Fibroblast of lung (primary cell): Measurements from ENCODE around the gene CAPNS2. TPM values are rescaled to one million over a fixed set of nuclear protein-coding genes. Genes with fewer than 3 reads are reported as not detected.

Experiments
- DNase-seq, 2 donors: peaks; one replicate each; pipeline versions ENCODE4 v3.0.0 to v3.0.0-alpha.2; 2010; ENCODE audit warnings: low read depth in 2 of 2
- H2AFZ ChIP-seq: 2 replicates; pipeline ENCODE4 v1.5.1; 2012; ENCODE audit warnings: low read length, control low read depth, inconsistent platforms
- H3K27ac ChIP-seq: 2 replicates; pipeline ENCODE4 v1.5.1; 2011; ENCODE audit warnings: low read length, control low read depth; ENCODE audit not compliant: insufficient read depth
- H3K27me3 ChIP-seq: 2 replicates; pipeline ENCODE4 v1.5.1; 2011; ENCODE audit warnings: mild to moderate bottlenecking, low read length; ENCODE audit not compliant: control insufficient read depth, insufficient read depth
- H3K36me3 ChIP-seq: 2 replicates; pipeline ENCODE4 v1.5.1; 2011; ENCODE audit warnings: low read length; ENCODE audit not compliant: control insufficient read depth, insufficient read depth
- H3K4me1 ChIP-seq: 2 replicates; pipeline ENCODE4 v1.5.1; 2011; ENCODE audit warnings: low read length; ENCODE audit not compliant: control insufficient read depth, insufficient read depth; ENCODE audit errors: extremely low read depth
- H3K4me2 ChIP-seq: 2 replicates; pipeline ENCODE4 v1.5.1; 2011; ENCODE audit warnings: low read length, control low read depth; ENCODE audit not compliant: insufficient read depth; ENCODE audit errors: extremely low read depth
- H3K4me3 ChIP-seq, 4 experiments: fragments of 200-600 bp in 1 of 4; sonication (generic) in 1 of 4; replicated peaks in 1 of 4; 2 replicates each; pipeline ENCODE4 v1.5.1; 2011 to 2016; ENCODE audit warnings: low read length in 4 of 4, low read depth in 3 of 4, mild to moderate bottlenecking in 3 of 4, control low read depth in 2 of 4, inconsistent platforms in 1 of 4, mixed read lengths in 1 of 4; ENCODE audit not compliant: insufficient read depth in 1 of 4; ENCODE audit errors: control extremely low read depth in 1 of 4
- H3K79me2 ChIP-seq: 2 replicates; pipeline ENCODE4 v1.5.1; 2012; ENCODE audit warnings: mild to moderate bottlenecking, low read length, inconsistent platforms; ENCODE audit not compliant: control insufficient read depth, insufficient read depth
- H3K9ac ChIP-seq: 2 replicates; pipeline ENCODE4 v1.5.1; 2011; ENCODE audit warnings: mild to moderate bottlenecking, low read length, control low read depth; ENCODE audit not compliant: insufficient read depth
- H3K9me3 ChIP-seq: 2 replicates; pipeline ENCODE4 v1.5.1; 2012; ENCODE audit warnings: low read depth, low read length; ENCODE audit not compliant: control insufficient read depth, insufficient read depth
- H4K20me1 ChIP-seq: 2 replicates; pipeline ENCODE4 v1.5.1; 2011; ENCODE audit warnings: low read length; ENCODE audit not compliant: control insufficient read depth, insufficient read depth; ENCODE audit errors: extremely low read depth
- CTCF ChIP-seq, 2 donors: IDR thresholded peaks in 1 of 2; conservative IDR thresholded peaks in 1 of 2; 1 replicate in 1 of 2; 2 replicates in 1 of 2; pipeline ENCODE4 v1.5.1; 2011 to 2012; ENCODE audit warnings: low read length in 2 of 2, control low read depth in 1 of 2, inconsistent platforms in 1 of 2, low read depth in 1 of 2, mild to moderate bottlenecking in 1 of 2
- EZH2 ChIP-seq: IDR thresholded peaks from 2 replicates; pipeline ENCODE4 v1.5.1; 2012; ENCODE audit warnings: low read length, control low read depth, mild to moderate bottlenecking; ENCODE audit errors: missing control alignments
- polyA plus RNA-seq, 2 donors: library from polyadenylated mRNA; depleted of rRNA in 1 of 2; stranded (reverse) in 1 of 2; unstranded in 1 of 2; fragments of >200 nt; gene quantifications; 2 replicates each; pipeline ENCODE4 v1.2.1, GENCODE V29; 2011 to 2012; ENCODE audit warnings: missing spikeins in 1 of 2
- total RNA-seq: library from RNA; depleted of rRNA; stranded (reverse); fragments of >200 nt; gene quantifications from 2 replicates; pipeline ENCODE4 v1.2.1, GENCODE V29; 2014

The CAPNS2 gene
- total and polyA plus RNA-seq, 2 donors (not counting 1 experiment from before 2014, with no cell fraction given) = 0.66 TPM; not detected in 1

DNA sequence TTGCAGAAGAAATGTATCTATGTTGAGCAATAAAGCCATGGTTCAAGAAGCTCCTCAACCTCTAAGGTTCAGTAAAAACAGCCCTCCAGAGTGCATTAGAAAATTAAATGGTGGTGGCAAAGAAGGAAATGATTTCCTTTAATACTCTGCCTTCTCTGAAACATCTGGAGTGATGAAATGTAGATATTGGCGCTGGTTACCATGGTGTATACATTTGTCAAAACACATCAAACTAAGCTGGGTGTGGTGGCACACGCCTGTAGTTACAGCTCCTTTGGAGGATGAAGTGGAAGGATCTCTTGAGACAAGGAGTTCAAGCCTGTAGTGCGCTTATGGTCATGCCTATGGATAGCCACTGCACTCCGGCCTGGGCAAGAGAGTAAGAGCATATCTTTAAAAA is 6.0 kb downstream of the CAPNS2 start:
- no peak overlapping the region for H3K27ac ChIP-seq
- H4K20me1 ChIP-seq = no peaks in the 10 kb centered on the region
- H3K4me1 ChIP-seq = peaks cover under 1% of the 10 kb centered on the region
- TF ChIP-seq CTCF (conservative IDR thresholded peaks at IDR 0.05 in 1 of 2, IDR thresholded peaks at IDR 0.05 in 1 of 2; ENCODE audit: low read depth in 1 of 2, low read length in 2 of 2) = no peak
- TF ChIP-seq EZH2 = no peak
- H3K79me2 ChIP-seq = no peaks in the 10 kb centered on the region
- H3K36me3 ChIP-seq = no peaks in the 10 kb centered on the region
- H3K4me2 ChIP-seq = no peak overlapping the region
- no peak overlapping the region for H2AFZ ChIP-seq
- H3K4me3 ChIP-seq = no peak overlapping the region
- DNase-seq = peak in 1 of 2 donors; percentile 39
- no peaks in the 10 kb centered on the region for H3K9me3 ChIP-seq
- H3K27me3 ChIP-seq = no peaks in the 10 kb centered on the region
- H3K9ac ChIP-seq = no peak overlapping the region

DNA sequence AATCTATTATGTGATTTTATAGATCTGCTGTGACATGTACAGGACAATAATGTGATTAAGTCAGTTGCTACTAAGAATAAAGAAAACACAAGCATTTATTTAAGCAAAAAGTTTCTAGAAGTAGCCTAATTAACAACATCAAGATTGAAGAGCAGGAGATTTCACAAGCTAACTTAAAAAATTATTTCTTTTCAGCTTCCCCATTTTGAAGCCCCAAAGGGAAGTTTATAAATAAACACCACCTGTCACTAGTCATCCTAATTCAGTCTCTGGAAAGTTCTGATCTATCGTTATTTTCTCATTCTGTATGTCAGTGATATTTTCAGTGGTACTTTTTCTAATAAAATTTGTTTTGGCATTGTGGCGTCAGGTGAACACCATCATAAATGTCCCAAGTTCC is 8.3 kb downstream of the CAPNS2 start:
- no peak for DNase-seq
- Histone ChIP-seq H3K9ac (no peak overlapping the region), H4K20me1 (no peaks in the 10 kb centered on the region), H3K36me3 (no peaks in the 10 kb centered on the region), H3K79me2 (no peaks in the 10 kb centered on the region), H2AFZ (no peak overlapping the region), H3K4me2 (no peak overlapping the region), H3K27me3 (no peaks in the 10 kb centered on the region), H3K4me1 (no peaks in the 10 kb centered on the region), H3K27ac (no peak overlapping the region), H3K9me3 (no peaks in the 10 kb centered on the region), H3K4me3 (no peak overlapping the region)
- TF ChIP-seq CTCF (conservative IDR thresholded peaks at IDR 0.05 in 1 of 2, IDR thresholded peaks at IDR 0.05 in 1 of 2; ENCODE audit: low read depth in 1 of 2, low read length in 2 of 2) = no peak
- no peak for TF ChIP-seq EZH2

GRCh38 chr16:55575496-55575895 is 9.0 kb downstream of the CAPNS2 start:
- Histone ChIP-seq H3K27me3 (no peaks in the 10 kb centered on the region), H4K20me1 (no peaks in the 10 kb centered on the region), H3K4me2 (no peak overlapping the region), H3K79me2 (no peaks in the 10 kb centered on the region), H2AFZ (no peak overlapping the region), H3K9me3 (no peaks in the 10 kb centered on the region), H3K9ac (no peak overlapping the region), H3K4me1 (no peaks in the 10 kb centered on the region), H3K36me3 (no peaks in the 10 kb centered on the region), H3K27ac (no peak overlapping the region), H3K4me3 (no peak overlapping the region)
- DNase-seq = no peak
- TF ChIP-seq EZH2 (no peak), CTCF (conservative IDR thresholded peaks at IDR 0.05 in 1 of 2, IDR thresholded peaks at IDR 0.05 in 1 of 2; ENCODE audit: low read depth in 1 of 2, low read length in 2 of 2) (no peak)
